Epithelial cell of prostate (primary cell): ENCODE results near the gene CLIC3.

Experiments used
- DNase-seq: peaks from one replicate; pipeline ENCODE4 v3.0.0-alpha.2; 2011; ENCODE audit warnings: low read depth, low spot score
- H3K27ac ChIP-seq: fragments of 450-650 bp; 2 replicates; pipeline ENCODE4 v1.5.1; 2017; ENCODE audit warnings: mild to moderate bottlenecking

CLIC3 gene

GRCh38 chr9:137018761-137019559 is 22.6 kb upstream of the CLIC3 start:
- no peak for DNase-seq
- no peak overlapping the region for H3K27ac ChIP-seq

GRCh38 chr9:137017791-137018497 is 21.6 kb upstream of the CLIC3 start:
- no peak for DNase-seq
- no peak overlapping the region for H3K27ac ChIP-seq

- no peak overlapping the region for H3K27ac ChIP-seq
- DNase-seq = no peak
Measured at GRCh38 chr9:137017071-137017470, 20.7 kb upstream of the CLIC3 start.

GRCh38 chr9:137016436-137016835 is 20.1 kb upstream of the CLIC3 start:
- no peak for DNase-seq
- no peak overlapping the region for H3K27ac ChIP-seq

GRCh38 chr9:137015976-137016375 is 19.6 kb upstream of the CLIC3 start:
- no peak for DNase-seq

GRCh38 chr9:137015540-137015930 is 19.2 kb upstream of the CLIC3 start:
- no peak for DNase-seq
- no peak overlapping the region for H3K27ac ChIP-seq

More at GRCh38 chr9:137015976-137016375, 19.6 kb upstream of the CLIC3 start:
- no peak overlapping the region for H3K27ac ChIP-seq

GRCh38 chr9:137014776-137015539 is 18.6 kb upstream of the CLIC3 start:
- no peak overlapping the region for H3K27ac ChIP-seq
- DNase-seq = no peak

- no peak for DNase-seq
- H3K27ac ChIP-seq = no peak overlapping the region
Measured at GRCh38 chr9:137014166-137014565, 17.8 kb upstream of the CLIC3 start.

- DNase-seq = no peak
- no peak overlapping the region for H3K27ac ChIP-seq
Measured at GRCh38 chr9:137013571-137013940, 17.2 kb upstream of the CLIC3 start.

GRCh38 chr9:137012694-137013570 is 16.6 kb upstream of the CLIC3 start:
- no peak for DNase-seq
- no peak overlapping the region for H3K27ac ChIP-seq

GRCh38 chr9:137011907-137012675 is 15.7 kb upstream of the CLIC3 start:
- no peak for DNase-seq
- no peak overlapping the region for H3K27ac ChIP-seq

GRCh38 chr9:137011156-137011555 is 14.8 kb upstream of the CLIC3 start:
- no peak overlapping the region for H3K27ac ChIP-seq
- no peak for DNase-seq

- DNase-seq = no peak
- no peak overlapping the region for H3K27ac ChIP-seq
Measured at GRCh38 chr9:137009938-137010732, 13.8 kb upstream of the CLIC3 start.

GRCh38 chr9:137009217-137009616 is 12.8 kb upstream of the CLIC3 start:
- no peak overlapping the region for H3K27ac ChIP-seq
- no peak for DNase-seq

- DNase-seq = no peak
- H3K27ac ChIP-seq = no peak overlapping the region
Measured at GRCh38 chr9:137008312-137008711, 11.9 kb upstream of the CLIC3 start.

- DNase-seq = no peak
Measured at GRCh38 chr9:137007816-137008270, 11.5 kb upstream of the CLIC3 start.

GRCh38 chr9:137007108-137007815 is 10.9 kb upstream of the CLIC3 start:
- H3K27ac ChIP-seq = no peak overlapping the region
- no peak for DNase-seq

More at GRCh38 chr9:137007816-137008270, 11.5 kb upstream of the CLIC3 start:
- no peak overlapping the region for H3K27ac ChIP-seq
